Upper lobe of right lung (tissue), 1 donor: ENCODE data around the gene PKD2. TPM values are rescaled to one million over a fixed set of nuclear protein-coding genes. Genes with fewer than 3 reads are reported as not detected.

Experiments
- ATAC-seq: fragments of 200-7000 bp; cut with Tn5 transposase; one replicate; pipeline ENCODE4 v1.9.1; 2020; ENCODE audit warnings: mild to moderate bottlenecking, moderate library complexity
- DNase-seq: peaks from one replicate; pipeline ENCODE4 v3.0.0-alpha.2; 2020
- H3K27ac ChIP-seq: fragments of 200-600 bp; one replicate; pipeline ENCODE4 v1.8.0; 2022
- H3K27me3 ChIP-seq: fragments of 200-600 bp; one replicate; pipeline ENCODE4 v1.8.0; 2022; ENCODE audit warnings: mild to moderate bottlenecking
- H3K36me3 ChIP-seq: fragments of 200-600 bp; one replicate; pipeline ENCODE4 v1.8.0; 2022
- H3K4me1 ChIP-seq: fragments of 200-600 bp; one replicate; pipeline ENCODE4 v1.8.0; 2022
- H3K4me3 ChIP-seq: fragments of 200-600 bp; one replicate; pipeline ENCODE4 v1.8.0; 2022; ENCODE audit warnings: mild to moderate bottlenecking
- H3K9me3 ChIP-seq: fragments of 200-600 bp; one replicate; pipeline ENCODE4 v1.8.0; 2022
- CTCF ChIP-seq: fragments of 200-600 bp; IDR thresholded peaks from one replicate; pipeline ENCODE4 v1.8.0; 2022; ENCODE audit warnings: antibody characterized with exemption
- intact Hi-C: fragments of 100-400 bp; cut with DNase I; formaldehyde crosslinking; loops from one replicate; pipeline ENCODE4 v1.11.0; 2022
- total RNA-seq: library from RNA; stranded (reverse); fragmentation: NEBNext Ultra II Directional; extraction: Animal tissue kit (Norgen Biotek cat#: 25700); gene quantifications from one replicate; pipeline ENCODE4 v1.2.1, GENCODE V29; 2021
- donor health status: DM: no; HTN: yes; CAD: no; lungs with severe emphysema.

The PKD2 gene
- total RNA-seq, 1 donor from 2014 or later = 37.8 TPM

- ATAC-seq (no peak), DNase-seq (no peak)
- Histone ChIP-seq H3K36me3 (peaks cover 52% of the 10 kb centered on the region), H3K27me3 (no peaks in the 10 kb centered on the region), H3K27ac (no peak overlapping the region), H3K4me1 (no peaks in the 10 kb centered on the region), H3K4me3 (no peak overlapping the region), H3K9me3 (no peaks in the 10 kb centered on the region)
- no peak for TF ChIP-seq CTCF
- intact Hi-C loops = loop anchor here (10.0 kb wide), 1 partner anchor 180 kb away; no protein-coding TSS in a partner anchor
These were observed 27.9 kb downstream of the PKD2 start for GRCh38 chr4:88035292-88035691.

GRCh38 chr4:88037447-88037846, 30.0 kb downstream of the PKD2 start:
- no peak for ATAC-seq
- Histone ChIP-seq H3K36me3 (peaks cover 68% of the 10 kb centered on the region), H3K27me3 (no peaks in the 10 kb centered on the region), H3K4me1 (no peaks in the 10 kb centered on the region), H3K4me3 (no peak overlapping the region), H3K9me3 (no peaks in the 10 kb centered on the region), H3K27ac (no peak overlapping the region)
- no peak for DNase-seq
- intact Hi-C loops = loop anchor here (10.0 kb wide), 1 partner anchor 177 kb away; no protein-coding TSS in a partner anchor
- TF ChIP-seq CTCF = no peak

GRCh38 chr4:88037936-88038335, 30.5 kb downstream of the PKD2 start:
- intact Hi-C loops = loop anchor here (10.0 kb wide), 1 partner anchor 177 kb away; no protein-coding TSS in a partner anchor
- ATAC-seq = no peak
- TF ChIP-seq CTCF = no peak

GRCh38 chr4:88040707-88041106, 33.3 kb downstream of the PKD2 start:
- intact Hi-C loops = no loop called here
- no peaks in the 10 kb centered on the region for H3K27me3 ChIP-seq
- no peak for TF ChIP-seq CTCF
- H3K27ac ChIP-seq = no peak overlapping the region
- no peak overlapping the region for H3K4me3 ChIP-seq
- H3K4me1 ChIP-seq = no peaks in the 10 kb centered on the region
- DNase-seq (no peak), ATAC-seq (no peak)
- H3K36me3 ChIP-seq = peaks cover 96% of the 10 kb centered on the region
- no peaks in the 10 kb centered on the region for H3K9me3 ChIP-seq

More at GRCh38 chr4:88037936-88038335, 30.5 kb downstream of the PKD2 start:
- H3K9me3 ChIP-seq = no peaks in the 10 kb centered on the region
- no peak overlapping the region for H3K4me3 ChIP-seq
- no peak for DNase-seq
- H3K27me3 ChIP-seq = no peaks in the 10 kb centered on the region
- peaks cover 73% of the 10 kb centered on the region for H3K36me3 ChIP-seq
- no peaks in the 10 kb centered on the region for H3K4me1 ChIP-seq
- H3K27ac ChIP-seq = no peak overlapping the region

GRCh38 chr4:88041626-88042025, 34.2 kb downstream of the PKD2 start:
- TF ChIP-seq CTCF = no peak
- peaks cover 96% of the 10 kb centered on the region for H3K36me3 ChIP-seq
- no peak overlapping the region for H3K27ac ChIP-seq

GRCh38 chr4:88043001-88043400, 35.6 kb downstream of the PKD2 start:
- Histone ChIP-seq H3K36me3 (peaks cover 94% of the 10 kb centered on the region), H3K4me1 (no peaks in the 10 kb centered on the region), H3K27me3 (no peaks in the 10 kb centered on the region), H3K4me3 (no peak overlapping the region), H3K9me3 (no peaks in the 10 kb centered on the region), H3K27ac (no peak overlapping the region)
- no peak for TF ChIP-seq CTCF
- DNase-seq = no peak
- no peak for ATAC-seq
- intact Hi-C loops = no loop called here

More at GRCh38 chr4:88041626-88042025, 34.2 kb downstream of the PKD2 start:
- Histone ChIP-seq H3K4me3 (no peak overlapping the region), H3K9me3 (no peaks in the 10 kb centered on the region), H3K4me1 (no peaks in the 10 kb centered on the region), H3K27me3 (no peaks in the 10 kb centered on the region)
- DNase-seq = no peak
- ATAC-seq = no peak
- intact Hi-C loops = no loop called here
